Esophagus squamous epithelium (tissue), 4 donors: ENCODE results near the gene RNF175.

Experiments used
- POLR2A ChIP-seq, 4 donors: fragments of 450-650 bp; IDR thresholded peaks; one replicate each; pipeline ENCODE4 v1.6.1; 2017; ENCODE audit warnings: antibody characterized with exemption in 4 of 4, mild to moderate bottlenecking in 4 of 4, moderate library complexity in 3 of 4
- TF ChIP-seq, protein P1 (sequence below), 6 experiments: fragments of 450-650 bp in 4 of 6; fragments of 200-600 bp in 2 of 6; sonication (generic) in 2 of 6; IDR thresholded peaks; one replicate each; pipeline ENCODE4 v1.5.1; 2016 to 2019; ENCODE audit warnings: antibody characterized with exemption in 6 of 6, mild to moderate bottlenecking in 4 of 6, moderate library complexity in 4 of 6

DNA sequence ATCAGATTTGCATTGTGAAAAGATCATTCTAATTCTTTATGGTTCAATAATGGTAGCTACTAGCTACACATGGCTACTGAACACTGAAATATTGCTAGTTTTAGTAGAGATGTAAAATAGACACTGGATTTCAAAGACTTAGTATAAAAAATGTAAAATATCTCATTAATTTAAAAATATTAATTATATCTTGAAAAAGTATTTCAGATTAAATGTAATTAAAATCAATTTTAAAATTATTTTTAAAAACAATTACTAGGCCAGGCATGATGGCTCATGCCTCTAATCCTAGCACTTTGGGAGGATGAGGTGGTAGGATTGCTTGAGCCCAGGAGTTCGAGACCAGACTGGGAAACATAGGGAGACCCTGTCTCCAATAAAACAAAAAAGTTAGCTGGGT, 96.2 kb downstream of the RNF175 start:
- TF ChIP-seq, protein P1, sequence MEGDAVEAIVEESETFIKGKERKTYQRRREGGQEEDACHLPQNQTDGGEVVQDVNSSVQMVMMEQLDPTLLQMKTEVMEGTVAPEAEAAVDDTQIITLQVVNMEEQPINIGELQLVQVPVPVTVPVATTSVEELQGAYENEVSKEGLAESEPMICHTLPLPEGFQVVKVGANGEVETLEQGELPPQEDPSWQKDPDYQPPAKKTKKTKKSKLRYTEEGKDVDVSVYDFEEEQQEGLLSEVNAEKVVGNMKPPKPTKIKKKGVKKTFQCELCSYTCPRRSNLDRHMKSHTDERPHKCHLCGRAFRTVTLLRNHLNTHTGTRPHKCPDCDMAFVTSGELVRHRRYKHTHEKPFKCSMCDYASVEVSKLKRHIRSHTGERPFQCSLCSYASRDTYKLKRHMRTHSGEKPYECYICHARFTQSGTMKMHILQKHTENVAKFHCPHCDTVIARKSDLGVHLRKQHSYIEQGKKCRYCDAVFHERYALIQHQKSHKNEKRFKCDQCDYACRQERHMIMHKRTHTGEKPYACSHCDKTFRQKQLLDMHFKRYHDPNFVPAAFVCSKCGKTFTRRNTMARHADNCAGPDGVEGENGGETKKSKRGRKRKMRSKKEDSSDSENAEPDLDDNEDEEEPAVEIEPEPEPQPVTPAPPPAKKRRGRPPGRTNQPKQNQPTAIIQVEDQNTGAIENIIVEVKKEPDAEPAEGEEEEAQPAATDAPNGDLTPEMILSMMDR (IDR thresholded peaks at IDR 0.05) = no peak
- TF ChIP-seq POLR2A (IDR thresholded peaks at IDR 0.05) = no peak
